Caco-2 (cell line): ENCODE data around the gene FOLR2. TPM values are rescaled to one million over a fixed set of nuclear protein-coding genes. Genes with fewer than 3 reads are reported as not detected.

Experiments
- BruUV-seq: library from RNA; stranded (reverse); fragments of 400-500 nt; replicated peaks from 2 replicates; lab custom pipeline; 2021; lab: Mats Ljungman, UMichigan
- CTCF ChIA-PET: fragments of 300-600 bp; sonication (Branson Sonifier 250); formaldehyde crosslinking; loops from one replicate; lab custom pipeline; 2022; ENCODE audit warnings: antibody characterized with exemption; lab: Charles Lee
- POLR2A ChIA-PET: fragments of 300-600 bp; sonication (Branson Sonifier 250); formaldehyde crosslinking; loops from one replicate; lab custom pipeline; 2022; ENCODE audit warnings: antibody characterized with exemption; lab: Charles Lee
- DNase-seq, 2 experiments: peaks; one replicate each; pipeline versions ENCODE4 v3.0.0 to v3.0.0-alpha.2; 2020 to 2022
- H3K27me3 ChIP-seq: replicated peaks from 2 replicates; pipeline ENCODE4 v1.6.0; 2011; ENCODE audit warnings: low read length; ENCODE audit not compliant: control insufficient read depth, insufficient read depth
- H3K36me3 ChIP-seq: 2 replicates; pipeline ENCODE4 v1.5.1; 2011; ENCODE audit warnings: low read length; ENCODE audit not compliant: control insufficient read depth, insufficient read depth
- H3K4me1 ChIP-seq: fragments of 250-450 bp; sonication (Bioruptor Pico); 2 replicates; pipeline ENCODE4 v1.5.1; 2020; ENCODE audit warnings: mild to moderate bottlenecking
- H3K4me3 ChIP-seq: 2 replicates; pipeline ENCODE4 v1.5.1; 2011; ENCODE audit warnings: low read depth, mild to moderate bottlenecking, control low read depth, low read length
- H3K9me3 ChIP-seq: fragments of 250-450 bp; sonication (Bioruptor Pico); 2 replicates; pipeline ENCODE4 v1.5.1; 2020; ENCODE audit warnings: mild to moderate bottlenecking, moderate library complexity
- H3K27ac Mint-ChIP-seq: one replicate; pipeline ENCODE4 v1.8.0; 2022; ENCODE audit warnings: mixed read lengths; ENCODE audit not compliant: unreplicated experiment
- H3K27me3 Mint-ChIP-seq: one replicate; pipeline ENCODE4 v1.8.0; 2022; ENCODE audit warnings: mixed read lengths; ENCODE audit not compliant: insufficient read depth, unreplicated experiment
- H3K36me3 Mint-ChIP-seq: one replicate; pipeline ENCODE4 v1.8.0; 2022; ENCODE audit warnings: mild to moderate bottlenecking, mixed read lengths; ENCODE audit not compliant: insufficient read depth, unreplicated experiment
- H3K4me1 Mint-ChIP-seq: one replicate; pipeline ENCODE4 v1.8.0; 2022; ENCODE audit warnings: low read depth, mixed read lengths; ENCODE audit not compliant: unreplicated experiment
- H3K4me3 Mint-ChIP-seq: one replicate; pipeline ENCODE4 v1.8.0; 2022; ENCODE audit warnings: mild to moderate bottlenecking, moderate library complexity, mixed read lengths; ENCODE audit not compliant: unreplicated experiment
- H3K9me3 Mint-ChIP-seq: one replicate; pipeline ENCODE4 v1.8.0; 2022; ENCODE audit warnings: mixed read lengths; ENCODE audit not compliant: unreplicated experiment
- intact Hi-C: fragments of 100-400 bp; cut with micrococcal nuclease; formaldehyde crosslinking; loops from one replicate; pipeline ENCODE4 v1.10.0; 2022; ENCODE audit not compliant: unreplicated experiment
- total RNA-seq: library from RNA; stranded (reverse); gene quantifications from 2 replicates; pipeline ENCODE4 v1.2.3, GENCODE V29; 2022
- TF ChIP-seq, protein P1 (sequence below), 2 experiments: fragments of 200-600 bp in 1 of 2; IDR thresholded peaks; 1 replicate in 1 of 2; 2 replicates in 1 of 2; pipeline versions ENCODE4 v1.5.1 to v1.8.0; 2011 to 2022; ENCODE audit warnings: antibody characterized with exemption in 1 of 2, control low read depth in 1 of 2, inconsistent platforms in 1 of 2, low read depth in 1 of 2, low read length in 1 of 2, mild to moderate bottlenecking in 1 of 2, moderate library complexity in 1 of 2; ENCODE audit not compliant: insufficient read depth in 1 of 2, severe bottlenecking in 1 of 2, unreplicated experiment in 1 of 2

The FOLR2 gene
- total RNA-seq, 1 experiment from 2014 or later = not detected

DNA sequence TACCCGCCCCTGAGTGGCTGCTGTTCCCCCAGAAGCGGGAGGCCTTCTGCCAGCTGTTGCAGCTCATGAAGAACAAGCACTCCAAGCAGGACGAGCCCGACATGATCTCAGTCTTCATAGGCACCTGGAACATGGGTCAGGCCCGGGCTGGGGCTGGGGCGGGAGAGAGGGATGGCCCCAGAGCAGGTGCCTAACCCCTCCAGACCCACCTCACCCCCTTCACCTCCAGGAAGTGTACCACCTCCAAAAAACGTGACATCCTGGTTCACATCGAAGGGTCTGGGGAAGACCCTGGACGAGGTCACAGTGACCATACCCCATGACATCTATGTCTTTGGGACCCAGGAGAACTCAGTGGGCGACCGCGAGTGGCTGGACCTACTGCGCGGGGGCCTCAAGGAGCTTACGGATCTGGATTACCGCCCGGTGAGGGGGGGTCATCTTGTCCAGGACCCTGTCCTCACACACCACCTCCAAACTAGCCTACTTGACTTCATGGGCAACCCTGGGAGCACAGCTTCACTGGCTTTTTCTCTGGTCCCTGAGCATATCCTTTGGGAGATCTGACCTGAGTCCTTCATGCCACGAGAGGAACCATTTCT, 14.3 kb downstream of the FOLR2 start:
- H3K36me3 Mint-ChIP-seq = peaks cover 93% of the 10 kb centered on the region
- H3K9me3 ChIP-seq = no peaks in the 10 kb centered on the region
- H3K4me1 ChIP-seq = peaks cover 14% of the 10 kb centered on the region
- H3K27me3 ChIP-seq = no peaks in the 10 kb centered on the region
- H3K4me3 Mint-ChIP-seq = no peak overlapping the region
- H3K4me1 Mint-ChIP-seq = no peaks in the 10 kb centered on the region
- no peaks in the 10 kb centered on the region for H3K27me3 Mint-ChIP-seq
- TF ChIP-seq, protein P1, sequence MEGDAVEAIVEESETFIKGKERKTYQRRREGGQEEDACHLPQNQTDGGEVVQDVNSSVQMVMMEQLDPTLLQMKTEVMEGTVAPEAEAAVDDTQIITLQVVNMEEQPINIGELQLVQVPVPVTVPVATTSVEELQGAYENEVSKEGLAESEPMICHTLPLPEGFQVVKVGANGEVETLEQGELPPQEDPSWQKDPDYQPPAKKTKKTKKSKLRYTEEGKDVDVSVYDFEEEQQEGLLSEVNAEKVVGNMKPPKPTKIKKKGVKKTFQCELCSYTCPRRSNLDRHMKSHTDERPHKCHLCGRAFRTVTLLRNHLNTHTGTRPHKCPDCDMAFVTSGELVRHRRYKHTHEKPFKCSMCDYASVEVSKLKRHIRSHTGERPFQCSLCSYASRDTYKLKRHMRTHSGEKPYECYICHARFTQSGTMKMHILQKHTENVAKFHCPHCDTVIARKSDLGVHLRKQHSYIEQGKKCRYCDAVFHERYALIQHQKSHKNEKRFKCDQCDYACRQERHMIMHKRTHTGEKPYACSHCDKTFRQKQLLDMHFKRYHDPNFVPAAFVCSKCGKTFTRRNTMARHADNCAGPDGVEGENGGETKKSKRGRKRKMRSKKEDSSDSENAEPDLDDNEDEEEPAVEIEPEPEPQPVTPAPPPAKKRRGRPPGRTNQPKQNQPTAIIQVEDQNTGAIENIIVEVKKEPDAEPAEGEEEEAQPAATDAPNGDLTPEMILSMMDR (IDR thresholded peaks at IDR 0.05; ENCODE audit: insufficient read depth in 1 of 2, low read depth in 1 of 2, low read length in 1 of 2, severe bottlenecking in 1 of 2, unreplicated experiment in 1 of 2) = no peak
- no peak overlapping the region for H3K27ac Mint-ChIP-seq
- intact Hi-C loops = no loop called here
- no TSS peak for BruUV-seq
- ChIA-PET CTCF (no interaction called here), POLR2A (no interaction called here)
- peaks cover 22% of the 10 kb centered on the region for H3K36me3 ChIP-seq
- H3K9me3 Mint-ChIP-seq = no peaks in the 10 kb centered on the region
- DNase-seq = peak in 1 of 2 experiments; percentile 30
- H3K4me3 ChIP-seq = no peak overlapping the region

DNA sequence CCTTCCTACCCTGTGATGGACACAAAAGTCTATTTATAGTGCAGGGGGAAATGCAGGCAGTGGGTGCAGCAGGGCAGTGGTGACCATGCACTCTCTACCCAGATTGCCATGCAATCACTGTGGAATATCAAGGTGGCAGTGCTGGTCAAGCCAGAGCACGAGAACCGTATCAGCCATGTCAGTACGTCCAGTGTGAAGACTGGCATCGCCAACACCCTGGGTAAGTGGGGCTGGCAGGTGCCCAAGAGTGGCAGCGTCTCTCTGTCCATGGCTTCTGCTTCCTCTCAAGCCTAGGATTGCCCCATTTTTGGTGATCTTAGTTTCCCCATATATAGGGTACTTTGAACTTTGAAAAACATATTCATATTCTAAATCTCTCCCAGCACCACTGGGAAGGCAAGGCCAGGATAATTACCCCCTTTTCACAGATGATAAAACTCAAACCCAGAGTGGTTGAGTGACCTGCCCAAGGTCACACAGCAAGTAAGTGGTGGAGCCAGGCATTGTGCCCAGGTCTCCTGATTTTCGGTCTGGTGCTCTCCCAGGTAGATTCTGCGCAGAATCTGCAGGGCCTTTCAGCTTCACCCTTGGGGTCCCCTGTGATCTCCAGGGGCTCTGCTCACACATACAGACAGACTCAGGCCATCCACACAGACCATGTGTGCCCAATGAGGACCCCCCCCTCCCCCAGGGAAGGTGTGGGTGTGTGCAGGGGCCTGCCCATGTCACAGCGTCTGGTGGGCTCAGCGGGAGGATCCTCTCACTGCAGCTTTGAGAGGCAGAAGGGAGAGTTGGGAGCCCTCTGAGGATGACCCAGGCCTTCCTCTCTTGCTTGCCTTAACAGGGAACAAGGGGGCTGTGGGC, 15.0 kb downstream of the FOLR2 start:
- intact Hi-C loops = no loop called here
- POLR2A ChIA-PET = no interaction called here
- Mint-ChIP-seq H3K4me1 (no peaks in the 10 kb centered on the region), H3K27ac (no peak overlapping the region), H3K36me3 (peaks cover 91% of the 10 kb centered on the region), H3K4me3 (no peak overlapping the region), H3K9me3 (no peaks in the 10 kb centered on the region), H3K27me3 (no peaks in the 10 kb centered on the region)
- DNase-seq = peak in 1 of 2 experiments; percentile 36
- peaks cover 8% of the 10 kb centered on the region for H3K4me1 ChIP-seq
- peaks cover 22% of the 10 kb centered on the region for H3K36me3 ChIP-seq
- no TSS peak for BruUV-seq
- no peaks in the 10 kb centered on the region for H3K27me3 ChIP-seq
- CTCF ChIA-PET = no interaction called here
- no peak overlapping the region for H3K4me3 ChIP-seq
- TF ChIP-seq, protein P1 (IDR thresholded peaks at IDR 0.05; ENCODE audit: insufficient read depth in 1 of 2, low read depth in 1 of 2, low read length in 1 of 2, severe bottlenecking in 1 of 2, unreplicated experiment in 1 of 2) = no peak
- no peaks in the 10 kb centered on the region for H3K9me3 ChIP-seq

DNA sequence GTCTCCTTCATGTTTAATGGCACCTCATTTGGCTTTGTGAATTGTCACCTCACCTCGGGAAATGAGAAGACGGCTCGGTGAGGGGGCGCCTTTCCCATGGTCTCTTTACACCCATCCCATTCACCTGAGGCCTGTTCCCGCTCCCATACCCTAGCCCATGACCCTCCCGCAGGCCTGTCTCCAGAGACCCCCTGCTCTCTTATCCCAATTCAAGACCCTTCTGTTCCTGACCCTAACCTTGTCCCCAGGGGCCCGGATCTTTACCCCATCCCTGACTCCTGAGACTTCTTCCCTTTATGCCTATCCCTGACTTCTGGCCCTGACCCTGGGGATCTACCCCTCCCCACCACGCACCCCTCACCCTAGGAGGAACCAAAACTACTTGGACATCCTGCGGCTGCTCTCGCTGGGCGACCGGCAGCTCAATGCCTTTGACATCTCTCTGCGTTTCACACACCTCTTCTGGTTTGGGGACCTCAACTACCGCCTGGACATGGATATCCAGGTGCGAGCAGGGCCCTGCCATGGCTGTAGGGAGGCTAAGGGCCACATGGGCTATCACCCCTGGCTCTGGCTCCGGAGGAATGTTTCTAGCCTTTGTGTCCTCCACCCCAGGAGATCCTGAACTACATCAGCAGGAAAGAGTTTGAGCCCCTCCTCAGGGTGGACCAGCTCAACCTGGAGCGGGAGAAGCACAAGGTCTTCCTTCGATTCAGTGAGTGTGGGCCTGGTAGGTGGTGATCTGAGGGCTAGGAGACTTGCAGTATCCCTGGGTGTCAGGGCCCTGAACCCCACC, 15.9 kb downstream of the FOLR2 start:
- peak in 1 of 2 experiments; percentile 35 for DNase-seq
- CTCF ChIA-PET = interaction anchor here (0.9 kb wide), 1 partner anchor 357 kb away, joined by 3 read pairs; no protein-coding TSS in a partner anchor
- Mint-ChIP-seq H3K4me3 (no peak overlapping the region), H3K4me1 (no peaks in the 10 kb centered on the region), H3K27me3 (no peaks in the 10 kb centered on the region), H3K27ac (no peak overlapping the region), H3K36me3 (peaks cover 91% of the 10 kb centered on the region), H3K9me3 (no peaks in the 10 kb centered on the region)
- Histone ChIP-seq H3K4me3 (no peak overlapping the region), H3K9me3 (no peaks in the 10 kb centered on the region), H3K36me3 (peaks cover 25% of the 10 kb centered on the region), H3K27me3 (no peaks in the 10 kb centered on the region), H3K4me1 (0 out of 2 replicates have a peak, but pooled peaks cover 3% of the 10 kb centered on the region)
- TF ChIP-seq, protein P1 (IDR thresholded peaks at IDR 0.05; ENCODE audit: insufficient read depth in 1 of 2, low read depth in 1 of 2, low read length in 1 of 2, severe bottlenecking in 1 of 2, unreplicated experiment in 1 of 2) = no peak
- BruUV-seq = no TSS peak
- intact Hi-C loops = no loop called here
- POLR2A ChIA-PET = no interaction called here
